RCC 7860 (cell line): ENCODE measurements around the gene DYSF.

Source experiments
- DNase-seq: peaks from one replicate; pipeline ENCODE4 v3.0.0-alpha.2; 2015; ENCODE audit warnings: low spot score
- FAIRE-seq: peaks from 2 replicates; lab custom pipeline; 2012; peaks lifted over from hg19 to GRCh38; lab: Jason Lieb, UNC

Gene DYSF

GRCh38 chr2:71666094-71666474, 212.7 kb downstream of the DYSF start:
- DNase-seq (no peak), FAIRE-seq (no peak)

- DNase-seq (peak; percentile 38), FAIRE-seq (no peak)
These were observed 214.2 kb downstream of the DYSF start for GRCh38 chr2:71667256-71668182.

GRCh38 chr2:71668326-71669057, 215.1 kb downstream of the DYSF start:
- no peak for DNase-seq
- FAIRE-seq: no peak

- FAIRE-seq: no peak
These were observed 215.7 kb downstream of the DYSF start for GRCh38 chr2:71669058-71669456.

GRCh38 chr2:71669628-71670429, 216.5 kb downstream of the DYSF start:
- DNase-seq: no peak
- no peak for FAIRE-seq

More at GRCh38 chr2:71669058-71669456, 215.7 kb downstream of the DYSF start:
- DNase-seq: no peak

- FAIRE-seq: no peak
These were observed 217.1 kb downstream of the DYSF start for GRCh38 chr2:71670430-71670795.

GRCh38 chr2:71671203-71671854, 218.0 kb downstream of the DYSF start:
- DNase-seq: no peak
- FAIRE-seq: no peak

More at GRCh38 chr2:71670430-71670795, 217.1 kb downstream of the DYSF start:
- no peak for DNase-seq

- DNase-seq (no peak), FAIRE-seq (no peak)
These were observed 218.8 kb downstream of the DYSF start for GRCh38 chr2:71671895-71672825.

GRCh38 chr2:71672826-71673795, 219.8 kb downstream of the DYSF start:
- FAIRE-seq (no peak), DNase-seq (no peak)

- FAIRE-seq: no peak
- DNase-seq: no peak
These were observed 220.9 kb downstream of the DYSF start for GRCh38 chr2:71674158-71674851.

GRCh38 chr2:71675296-71675695, 221.9 kb downstream of the DYSF start:
- no peak for FAIRE-seq
- DNase-seq: no peak

- DNase-seq (no peak), FAIRE-seq (no peak)
These were observed 225.5 kb downstream of the DYSF start for GRCh38 chr2:71678874-71679273.

GRCh38 chr2:71679491-71679890, 226.1 kb downstream of the DYSF start:
- no peak for DNase-seq

GRCh38 chr2:71680925-71681324, 227.6 kb downstream of the DYSF start:
- DNase-seq (no peak), FAIRE-seq (no peak)

More at GRCh38 chr2:71679491-71679890, 226.1 kb downstream of the DYSF start:
- FAIRE-seq: no peak

GRCh38 chr2:71681626-71682025, 228.3 kb downstream of the DYSF start:
- FAIRE-seq (no peak), DNase-seq (no peak)

- FAIRE-seq: no peak
- no peak for DNase-seq
These were observed 229.0 kb downstream of the DYSF start for GRCh38 chr2:71682341-71682740.

GRCh38 chr2:71683070-71683469, 229.7 kb downstream of the DYSF start:
- FAIRE-seq: no peak

GRCh38 chr2:71683666-71684065, 230.3 kb downstream of the DYSF start:
- DNase-seq: no peak

More at GRCh38 chr2:71683070-71683469, 229.7 kb downstream of the DYSF start:
- no peak for DNase-seq

More at GRCh38 chr2:71683666-71684065, 230.3 kb downstream of the DYSF start:
- no peak for FAIRE-seq
